ENCODE results near the gene PPIF.

DNA sequence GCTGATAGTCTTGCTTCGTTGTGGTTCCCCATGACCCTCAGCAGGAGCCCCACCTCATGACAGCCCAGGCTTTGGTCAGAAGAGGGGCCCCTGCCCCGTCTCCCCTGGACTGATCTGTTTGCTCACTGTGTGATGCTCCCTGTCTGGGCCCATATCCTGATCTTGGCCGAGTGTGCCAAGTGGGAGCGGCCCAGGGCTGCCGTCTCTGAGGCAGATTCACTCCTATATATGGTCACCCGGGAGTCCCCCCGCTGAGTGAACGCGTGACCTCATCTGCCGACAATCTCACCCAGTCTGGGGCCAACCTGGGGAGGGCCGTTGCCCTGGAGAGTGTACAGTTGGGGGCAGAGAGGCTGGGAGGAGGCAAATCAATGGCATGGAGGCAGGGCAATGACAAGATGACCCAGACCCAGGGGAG, 34.5 kb downstream of the PPIF start:
- no peak for TF ChIP-seq EZH2 (IDR thresholded peaks at IDR 0.05; ENCODE audit: insufficient read depth, poor library complexity, severe bottlenecking)
- TF ChIP-seq EZH2phosphoT487 (IDR thresholded peaks at IDR 0.05; ENCODE audit: insufficient read depth, low read depth) = no peak

All from GM23248 (cell line).